SU-DHL-6 (cell line): ENCODE results near the gene CFAP161.

Experiments
- EZH2phosphoT487 ChIP-seq: fragments of 200-600 bp; sonication (generic), shearing (Covaris generic); conservative IDR thresholded peaks from 2 replicates; pipeline ENCODE4 v1.6.1; 2018; ENCODE audit warnings: mild to moderate bottlenecking, antibody characterized with exemption, low read length, moderate library complexity, mixed read lengths
- TF ChIP-seq, protein P1 (sequence below): fragments of 200-600 bp; sonication (generic); IDR thresholded peaks from one replicate; pipeline ENCODE4 v1.5.1; 2017; ENCODE audit warnings: antibody characterized with exemption, mild to moderate bottlenecking, low read length, moderate library complexity; ENCODE audit not compliant: insufficient read depth, poor library complexity, severe bottlenecking

DNA sequence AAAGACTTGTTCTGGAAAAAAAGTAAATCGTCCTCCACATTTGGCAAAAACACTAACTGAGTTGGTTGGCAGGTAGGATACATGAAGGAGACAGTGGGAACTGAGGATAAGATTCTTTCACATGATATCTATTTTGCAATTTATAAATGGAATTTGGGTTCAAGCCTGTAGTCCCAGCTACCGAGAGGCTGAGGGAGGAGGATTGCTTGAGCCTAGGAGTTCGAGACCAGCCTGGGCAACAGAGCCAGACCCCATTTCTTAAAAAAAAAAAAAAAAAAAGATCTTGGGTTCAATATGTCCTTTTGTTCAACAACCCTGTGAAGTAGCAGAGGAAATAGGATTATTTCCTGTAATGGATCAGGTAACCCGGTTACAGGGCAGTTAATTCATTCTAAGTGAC, 35.7 kb upstream of the CFAP161 start:
- TF ChIP-seq, protein P1, sequence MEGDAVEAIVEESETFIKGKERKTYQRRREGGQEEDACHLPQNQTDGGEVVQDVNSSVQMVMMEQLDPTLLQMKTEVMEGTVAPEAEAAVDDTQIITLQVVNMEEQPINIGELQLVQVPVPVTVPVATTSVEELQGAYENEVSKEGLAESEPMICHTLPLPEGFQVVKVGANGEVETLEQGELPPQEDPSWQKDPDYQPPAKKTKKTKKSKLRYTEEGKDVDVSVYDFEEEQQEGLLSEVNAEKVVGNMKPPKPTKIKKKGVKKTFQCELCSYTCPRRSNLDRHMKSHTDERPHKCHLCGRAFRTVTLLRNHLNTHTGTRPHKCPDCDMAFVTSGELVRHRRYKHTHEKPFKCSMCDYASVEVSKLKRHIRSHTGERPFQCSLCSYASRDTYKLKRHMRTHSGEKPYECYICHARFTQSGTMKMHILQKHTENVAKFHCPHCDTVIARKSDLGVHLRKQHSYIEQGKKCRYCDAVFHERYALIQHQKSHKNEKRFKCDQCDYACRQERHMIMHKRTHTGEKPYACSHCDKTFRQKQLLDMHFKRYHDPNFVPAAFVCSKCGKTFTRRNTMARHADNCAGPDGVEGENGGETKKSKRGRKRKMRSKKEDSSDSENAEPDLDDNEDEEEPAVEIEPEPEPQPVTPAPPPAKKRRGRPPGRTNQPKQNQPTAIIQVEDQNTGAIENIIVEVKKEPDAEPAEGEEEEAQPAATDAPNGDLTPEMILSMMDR, result no peak
- TF ChIP-seq EZH2phosphoT487, result no peak
